ENCODE results near the gene ARL4A. TPM values are rescaled to one million over a fixed set of nuclear protein-coding genes. Genes with fewer than 3 reads are reported as not detected.
"Not testable (repeated sequence)": the region's sequence is repeated elsewhere in the genome, so short reads cannot be mapped to it uniquely, and the experiment has no call there.

ARL4A gene
- polyA plus RNA-seq, 1 experiment: 31.0 TPM

DNA sequence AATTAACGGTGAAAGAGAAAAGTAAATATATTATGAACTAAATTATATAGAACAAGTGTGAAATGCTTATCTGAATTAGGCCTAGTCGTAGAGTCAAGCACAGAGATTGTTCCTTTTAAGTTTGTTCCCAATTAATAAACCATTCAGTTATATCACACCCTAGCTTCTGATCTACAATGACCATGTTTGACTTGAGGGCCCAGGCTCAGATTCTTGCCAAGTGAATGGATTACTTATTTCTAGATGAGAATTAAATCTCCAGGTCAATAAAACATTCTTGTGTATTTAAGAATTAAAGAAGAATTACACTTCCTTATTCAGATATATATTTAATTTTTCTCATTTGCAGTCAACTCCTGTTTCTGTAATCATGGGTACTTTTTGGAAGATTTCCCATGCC lies 37.4 kb upstream of the ARL4A start:
- TF ChIP-seq CTCF (IDR thresholded peaks at IDR 0.05; ENCODE audit: low read depth, low read length): no peak

GRCh38 chr7:12653110-12653509 lies 34.3 kb upstream of the ARL4A start:
- TF ChIP-seq CTCF (IDR thresholded peaks at IDR 0.05; ENCODE audit: low read depth, low read length): no peak
- Histone ChIP-seq H3K27ac (ENCODE audit: low read depth, low read length) (no peak overlapping the region), H3K27me3 (ENCODE audit: control insufficient read depth, insufficient read depth, low read length) (no peaks in the 10 kb centered on the region), H3K9me3 (ENCODE audit: control insufficient read depth, insufficient read depth, low read length) (no peaks in the 10 kb centered on the region), H3K4me3 (ENCODE audit: low read depth, low read length) (no peak overlapping the region)
- DNase-seq (ENCODE audit: low read depth, low spot score): no peak
- CTCF ChIA-PET: interaction anchor here (1.1 kb wide), 1 partner anchor 14 kb away, joined by 4 read pairs; no protein-coding TSS in a partner anchor
- POLR2A ChIA-PET: interaction anchor here (0.7 kb wide), 1 partner anchor 17 kb away, joined by 7 read pairs; no protein-coding TSS in a partner anchor

More for the DNA sequence above, 37.4 kb upstream of the ARL4A start:
- no peak overlapping the region for H3K4me3 ChIP-seq (ENCODE audit: low read depth, low read length)
- CTCF ChIA-PET: interaction anchor here (0.6 to 3.3 kb wide), 2 partner anchors 37 to 41 kb away, joined by 4 to 18 read pairs; partner anchors contain the start of gene ARL4A
- H3K27ac ChIP-seq (ENCODE audit: low read depth, low read length): no peak overlapping the region
- POLR2A ChIA-PET: no interaction called here
- no peaks in the 10 kb centered on the region for H3K9me3 ChIP-seq (ENCODE audit: control insufficient read depth, insufficient read depth, low read length)
- no peak for DNase-seq (ENCODE audit: low read depth, low spot score)
- no peaks in the 10 kb centered on the region for H3K27me3 ChIP-seq (ENCODE audit: control insufficient read depth, insufficient read depth, low read length)

- ChIA-PET POLR2A (interaction anchor here (0.7 kb wide), 1 partner anchor 17 kb away, joined by 7 read pairs; no protein-coding TSS in a partner anchor), CTCF (interaction anchor here (1.1 kb wide), 1 partner anchor 15 kb away, joined by 4 read pairs; no protein-coding TSS in a partner anchor)
- H3K4me3 ChIP-seq (ENCODE audit: low read depth, low read length): no peak overlapping the region
- H3K27me3 ChIP-seq (ENCODE audit: control insufficient read depth, insufficient read depth, low read length): no peaks in the 10 kb centered on the region
- H3K9me3 ChIP-seq (ENCODE audit: control insufficient read depth, insufficient read depth, low read length): no peaks in the 10 kb centered on the region
- no peak for TF ChIP-seq CTCF (IDR thresholded peaks at IDR 0.05; ENCODE audit: low read depth, low read length)
- DNase-seq (ENCODE audit: low read depth, low spot score): no peak
- H3K27ac ChIP-seq (ENCODE audit: low read depth, low read length): no peak overlapping the region
These were observed 33.9 kb upstream of the ARL4A start for GRCh38 chr7:12653518-12653917.

DNA sequence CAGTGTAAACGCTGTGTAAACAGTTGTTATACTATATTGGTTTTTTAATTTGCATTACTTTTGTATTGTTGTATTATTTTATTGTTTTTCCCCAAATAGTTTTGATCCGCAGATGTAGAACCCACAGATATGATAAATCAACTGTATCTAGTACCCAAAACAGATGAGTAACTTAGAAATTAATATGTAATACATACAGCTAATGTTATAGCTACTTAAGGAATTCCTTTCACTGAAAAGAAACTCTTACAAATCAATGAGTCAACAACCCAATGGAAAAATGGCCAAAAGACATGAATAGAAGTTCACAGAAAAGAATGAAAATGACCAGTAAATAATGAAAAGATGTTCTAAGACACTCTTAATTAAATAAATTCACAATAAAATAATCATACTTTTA lies 32.3 kb upstream of the ARL4A start:
- no peak for DNase-seq (ENCODE audit: low read depth, low spot score)
- POLR2A ChIA-PET: interaction anchor here (0.6 kb wide), 1 partner anchor 228 kb away, joined by 4 read pairs; no protein-coding TSS in a partner anchor
- Histone ChIP-seq H3K27ac (ENCODE audit: low read depth, low read length) (no peak overlapping the region), H3K4me3 (ENCODE audit: low read depth, low read length) (no peak overlapping the region), H3K27me3 (ENCODE audit: control insufficient read depth, insufficient read depth, low read length) (no peaks in the 10 kb centered on the region), H3K9me3 (ENCODE audit: control insufficient read depth, insufficient read depth, low read length) (no peaks in the 10 kb centered on the region)
- CTCF ChIA-PET: no interaction called here
- TF ChIP-seq CTCF (IDR thresholded peaks at IDR 0.05; ENCODE audit: low read depth, low read length): no peak

DNA sequence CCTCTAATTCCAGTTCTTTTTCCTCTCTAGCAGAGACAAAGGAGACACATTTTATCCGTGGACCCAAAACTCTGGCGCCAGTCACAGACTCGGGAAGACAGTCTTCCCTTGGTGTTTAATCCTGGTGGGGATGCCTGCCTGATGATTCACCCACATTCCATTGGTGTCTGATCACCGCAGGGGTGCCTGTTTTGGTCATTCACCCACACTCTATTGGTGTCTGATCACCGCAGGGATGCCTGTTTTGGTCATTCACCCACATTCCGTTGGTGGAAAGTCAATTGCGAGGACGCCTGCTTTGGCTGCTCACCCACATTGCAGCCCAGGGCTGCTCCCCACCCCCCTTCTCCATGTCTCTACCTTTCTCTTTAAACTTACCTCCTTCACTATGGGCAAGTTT lies 27.0 kb upstream of the ARL4A start:
- DNase-seq (ENCODE audit: low read depth, low spot score): peak; percentile 81
- POLR2A ChIA-PET; CTCF ChIA-PET; H3K9me3 ChIP-seq (ENCODE audit: control insufficient read depth, insufficient read depth, low read length); H3K27me3 ChIP-seq (ENCODE audit: control insufficient read depth, insufficient read depth, low read length); H3K4me3 ChIP-seq (ENCODE audit: low read depth, low read length); H3K27ac ChIP-seq (ENCODE audit: low read depth, low read length): not testable (repeated sequence)

- H3K27me3 ChIP-seq (ENCODE audit: control insufficient read depth, insufficient read depth, low read length); H3K9me3 ChIP-seq (ENCODE audit: control insufficient read depth, insufficient read depth, low read length); H3K27ac ChIP-seq (ENCODE audit: low read depth, low read length); H3K4me3 ChIP-seq (ENCODE audit: low read depth, low read length); DNase-seq (ENCODE audit: low read depth, low spot score); CTCF ChIA-PET; POLR2A ChIA-PET: not testable (repeated sequence)
These were observed 26.4 kb upstream of the ARL4A start for GRCh38 chr7:12660986-12661385.
